Activated CD4-positive, alpha-beta T cell treated with anti-CD3 and anti-CD28 coated beads, Interleukin-2, amount 50 U/mL, for 4 hours (primary cell): ENCODE data around the gene ATP5F1D.

Experiments used
- DNase-seq, 2 experiments: peaks; one replicate each; pipeline ENCODE4 v3.0.0-alpha.2; 2020

ATP5F1D gene

DNA sequence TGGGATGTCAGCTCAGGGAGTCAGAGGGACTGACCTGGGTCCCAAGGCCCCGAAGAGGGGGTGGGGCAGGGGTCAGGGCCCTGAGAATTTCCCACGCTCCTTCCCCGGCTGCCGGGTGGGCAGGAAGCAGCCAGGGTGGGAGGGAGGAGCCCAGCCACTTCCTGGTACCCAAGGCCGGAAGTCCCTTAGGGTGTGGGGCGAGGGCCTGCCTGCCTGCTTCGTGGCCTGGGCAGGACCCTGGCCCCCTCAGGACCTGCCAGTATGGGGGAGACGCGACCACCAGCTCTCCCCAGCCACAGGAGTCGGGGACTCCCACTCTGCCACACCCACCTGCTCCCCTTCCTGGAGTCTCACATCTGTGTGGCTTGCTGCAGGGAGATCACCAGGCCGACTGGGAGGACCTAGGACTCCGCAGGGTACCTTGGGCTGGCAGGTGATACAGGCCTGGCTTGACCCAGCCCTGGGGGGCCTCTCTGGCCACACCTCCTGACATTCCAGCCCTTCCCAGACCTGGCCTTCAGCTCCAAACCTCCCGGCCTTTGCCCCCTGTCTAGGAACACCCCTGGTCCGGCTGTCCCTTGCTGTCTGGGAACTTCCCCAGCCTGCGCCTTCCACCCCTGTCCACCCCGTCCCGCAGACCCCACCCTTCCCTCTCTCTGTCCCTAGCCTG, 17.8 kb downstream of the ATP5F1D start:
- DNase-seq: no peak

DNA sequence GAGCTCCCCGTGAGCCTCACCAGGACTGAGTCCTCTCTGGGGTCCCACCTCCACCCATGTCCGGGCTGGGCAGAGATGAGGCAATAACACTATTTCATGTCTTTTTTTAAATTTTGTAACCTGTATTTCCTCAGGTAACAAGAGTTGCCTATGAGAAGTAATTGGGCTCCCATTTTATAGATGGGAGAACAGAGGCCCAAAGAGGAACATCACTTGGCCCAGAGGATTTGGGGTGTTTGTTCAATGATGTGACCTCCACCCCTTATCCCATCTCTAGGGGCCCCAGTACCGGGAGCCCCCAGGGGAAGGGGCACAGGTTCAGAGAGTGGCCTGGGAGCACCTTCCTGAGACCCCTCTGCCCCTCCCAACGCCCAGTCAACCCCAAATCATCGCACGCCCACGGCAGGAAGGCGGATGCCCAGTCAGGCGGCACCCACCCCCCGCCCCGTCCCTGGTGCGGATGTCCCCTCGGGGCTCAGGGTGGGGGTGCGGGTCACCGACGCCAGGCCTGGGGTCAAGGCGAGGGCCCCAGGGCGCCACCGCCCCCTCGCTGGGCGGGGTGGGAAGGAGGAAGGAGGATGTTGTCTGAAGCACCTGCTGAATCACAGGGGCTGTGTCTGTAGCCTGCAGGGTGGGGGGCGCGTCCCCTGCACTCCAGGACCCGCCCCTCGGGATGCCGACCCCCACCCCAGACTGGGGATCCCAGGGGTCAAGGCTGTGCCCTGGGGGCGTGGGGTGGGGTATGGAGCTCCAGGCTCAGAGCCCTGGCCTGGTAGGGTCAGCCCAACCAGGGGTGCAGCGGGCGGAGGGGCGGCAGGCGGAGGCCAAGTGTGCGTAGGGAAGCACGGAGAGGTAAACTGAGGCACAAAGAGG, 18.6 kb downstream of the ATP5F1D start:
- DNase-seq: no peak

DNA sequence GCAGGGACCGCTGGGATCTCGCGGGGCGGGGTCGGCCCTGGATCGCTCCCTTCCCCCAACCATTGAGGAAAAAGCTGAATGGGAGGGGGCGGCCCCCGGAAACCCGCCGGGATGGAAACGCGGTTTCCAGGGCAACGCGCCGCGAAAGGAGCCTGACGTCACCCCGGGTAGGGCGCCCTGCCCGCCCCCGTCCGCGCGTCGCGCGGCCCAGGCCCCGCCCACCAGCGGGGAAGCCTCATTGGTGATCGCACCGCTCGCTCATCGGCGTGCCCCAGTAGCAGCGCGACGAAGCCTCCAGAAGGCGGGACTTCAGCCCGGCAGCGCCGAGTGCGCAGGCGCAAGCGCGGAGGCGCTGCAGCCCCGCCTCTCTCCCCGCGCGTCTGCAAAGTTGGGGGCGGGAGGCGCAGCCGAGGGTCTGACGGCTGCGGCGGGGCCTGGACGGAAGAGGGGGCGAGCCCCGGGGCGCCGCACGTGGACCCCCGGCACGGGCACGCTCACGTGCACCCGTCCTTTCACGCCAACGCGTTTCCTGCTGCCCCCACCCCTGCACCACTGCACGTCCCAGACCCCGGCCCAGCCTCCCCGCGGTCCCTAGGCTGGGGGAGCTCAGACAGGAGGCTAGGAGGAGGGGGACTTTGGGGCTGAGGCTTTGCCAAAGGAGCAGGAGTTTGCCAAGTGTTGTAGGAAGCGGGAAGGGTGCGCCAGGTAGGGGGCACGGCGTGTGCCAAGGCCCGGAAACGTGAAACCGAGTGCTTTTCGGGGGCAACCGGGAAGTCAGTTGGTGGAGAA, 19.4 kb downstream of the ATP5F1D start:
- peak; percentile 95 to 96 for DNase-seq

DNA sequence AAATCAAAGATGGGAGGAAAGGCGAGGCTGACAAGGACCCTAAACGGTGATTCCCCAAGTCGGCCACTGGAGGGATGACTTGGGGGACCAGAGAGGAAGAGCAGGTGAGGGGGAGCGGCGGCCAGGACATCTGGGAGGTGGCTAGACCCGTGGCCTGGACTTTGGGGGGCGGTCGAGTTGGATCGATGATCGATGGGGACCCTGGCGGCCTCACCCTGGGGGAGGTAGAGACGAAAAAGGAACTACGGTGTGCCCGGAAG, 19.9 kb downstream of the ATP5F1D start:
- no peak for DNase-seq

DNA sequence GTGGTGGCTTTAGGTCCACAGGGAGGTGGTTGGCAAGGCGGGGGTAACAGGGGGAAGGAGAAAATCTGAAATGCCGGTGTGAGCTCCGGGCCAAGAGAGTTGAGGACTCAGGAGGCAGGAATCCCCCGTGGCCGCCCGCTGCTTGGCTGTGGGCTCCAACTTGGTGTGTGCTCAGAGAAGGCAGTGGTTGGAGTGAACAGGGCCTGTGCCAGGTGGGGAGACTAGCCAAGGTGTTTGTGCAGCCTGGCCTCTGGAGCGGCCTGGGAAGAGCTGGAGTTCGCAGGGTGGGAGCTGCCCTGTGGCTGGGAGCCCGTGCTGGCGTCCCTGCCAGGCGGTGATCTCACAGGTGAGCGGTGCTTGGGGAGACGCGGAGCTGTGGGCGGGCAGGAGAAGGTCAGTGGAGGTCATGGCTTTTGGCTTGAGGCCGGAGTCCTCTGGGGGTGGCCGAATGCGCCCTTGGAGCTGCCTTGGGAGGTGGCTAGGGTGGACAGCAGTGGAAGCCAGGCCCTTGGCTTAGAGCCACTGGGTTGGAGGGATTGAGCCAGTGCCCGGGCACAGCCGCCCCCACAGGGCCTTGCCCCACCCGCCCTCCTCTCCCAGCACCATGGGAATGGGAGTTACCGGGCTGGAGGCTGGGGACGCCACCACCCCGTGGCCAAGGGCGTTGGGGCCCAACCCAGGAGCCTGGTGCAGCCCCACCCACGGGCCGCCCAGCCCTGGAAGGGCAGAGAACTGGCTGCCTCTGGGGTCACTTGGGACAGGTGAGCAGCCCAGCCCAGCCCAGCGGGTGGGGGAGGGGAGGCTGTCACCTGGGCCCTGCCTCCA, 20.5 kb downstream of the ATP5F1D start:
- DNase-seq: no peak

DNA sequence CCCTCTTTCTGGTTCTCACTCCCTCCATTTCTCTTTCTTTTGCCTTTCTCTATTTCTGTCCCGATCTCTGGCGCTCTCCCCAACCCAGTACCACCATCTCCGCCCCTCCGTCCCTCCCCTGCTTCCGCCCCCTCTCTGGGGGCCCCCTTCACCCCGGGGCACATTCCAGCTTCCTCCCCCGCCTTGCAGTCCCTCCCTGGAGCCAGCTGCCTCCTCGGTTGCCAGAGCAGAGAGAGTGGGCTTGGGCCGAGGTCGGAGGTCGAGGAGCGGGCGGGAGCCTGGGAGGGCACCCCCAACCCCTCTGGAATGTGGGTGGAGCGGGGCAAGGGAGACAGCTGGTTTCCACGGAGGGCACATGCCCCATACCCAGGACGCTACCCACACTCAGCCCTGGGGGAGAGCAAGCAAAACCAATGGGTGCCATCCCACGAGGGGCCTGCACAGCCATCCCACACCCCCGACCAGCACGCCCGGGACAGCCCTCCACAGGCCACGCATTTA, 21.1 kb downstream of the ATP5F1D start:
- DNase-seq: no peak

DNA sequence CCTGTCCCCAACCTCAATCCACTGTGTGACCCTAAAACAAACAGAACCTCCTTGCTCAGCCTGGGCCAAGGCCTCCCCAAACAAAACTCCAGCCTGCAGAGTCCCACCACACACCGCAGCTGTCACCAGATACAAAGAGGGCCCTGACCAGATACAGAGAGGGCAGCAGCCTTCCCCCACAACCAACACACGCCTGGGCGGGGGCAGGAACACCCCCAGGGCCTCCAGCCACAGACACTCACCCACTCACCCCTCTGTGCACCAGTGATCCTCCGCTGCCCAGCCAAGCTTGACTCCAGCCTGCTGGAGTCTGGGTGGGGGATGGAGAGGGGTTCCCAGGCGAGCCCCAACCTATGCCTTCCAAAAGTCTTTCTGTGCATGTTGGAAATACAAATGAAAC, 21.6 kb downstream of the ATP5F1D start:
- no peak for DNase-seq

DNA sequence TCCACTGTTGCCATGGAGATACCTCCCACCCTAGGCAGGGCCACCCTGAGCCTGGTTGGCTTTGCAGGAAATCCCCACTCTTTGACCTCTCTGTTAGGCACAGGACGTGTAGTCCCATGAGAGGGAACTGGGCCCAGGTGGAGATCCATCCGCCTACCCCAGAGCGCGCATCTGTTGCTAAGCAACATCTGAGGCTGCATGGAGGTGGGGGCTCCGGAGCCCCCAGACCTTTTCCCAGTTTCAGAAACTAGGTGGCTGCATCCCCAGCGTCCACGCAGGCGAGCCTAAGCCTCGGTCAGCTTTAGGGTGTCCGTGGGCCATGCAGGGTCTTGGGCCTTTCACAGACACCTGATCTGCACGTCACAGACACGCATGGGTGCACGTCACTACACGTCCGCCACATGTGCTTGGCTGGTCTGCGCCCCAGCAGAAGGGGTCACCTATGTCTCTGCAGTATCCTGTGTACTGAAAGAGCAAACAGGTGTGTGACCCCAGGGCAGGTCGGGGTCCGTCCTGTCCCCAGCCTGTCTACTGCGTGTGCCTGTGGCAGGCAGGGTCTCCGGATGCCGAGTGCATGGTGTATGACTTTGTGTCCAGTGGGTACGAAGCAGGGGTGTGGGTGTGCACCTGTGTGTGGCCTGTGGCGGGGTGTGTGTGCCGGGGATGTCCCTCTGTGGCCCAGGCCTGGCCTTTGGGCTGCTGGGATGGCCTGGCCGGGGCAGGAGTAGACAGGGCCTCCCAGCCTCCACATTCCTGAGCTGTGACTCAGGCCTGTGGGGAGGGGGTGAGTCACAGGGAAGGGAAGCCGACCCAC, 23.5 kb downstream of the ATP5F1D start:
- DNase-seq: no peak

DNA sequence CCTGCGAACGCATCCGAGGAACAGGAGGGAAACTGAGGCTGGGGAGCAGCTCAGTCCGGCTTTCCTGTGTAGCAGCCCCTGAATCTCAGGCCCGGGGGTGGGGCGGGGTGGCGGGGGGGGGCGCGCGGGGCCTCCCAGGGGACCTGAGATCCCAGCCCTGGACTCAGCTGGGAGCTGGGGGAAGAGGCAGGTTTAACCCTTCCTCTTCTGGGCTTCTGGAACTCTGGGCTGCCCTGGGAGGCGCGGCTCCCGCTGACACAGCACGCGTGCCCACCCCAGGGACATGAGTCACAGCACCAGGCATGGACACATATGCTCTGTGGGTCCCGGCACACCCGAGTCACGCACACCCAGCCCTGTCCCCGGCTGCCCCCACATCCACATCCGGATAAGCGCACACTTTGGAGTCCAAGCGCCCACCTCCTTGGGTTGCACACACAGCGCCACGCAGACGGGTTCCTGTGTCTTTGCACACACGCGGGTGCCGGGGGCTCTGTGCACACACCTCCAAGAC, 24.1 kb downstream of the ATP5F1D start:
- DNase-seq: no peak

DNA sequence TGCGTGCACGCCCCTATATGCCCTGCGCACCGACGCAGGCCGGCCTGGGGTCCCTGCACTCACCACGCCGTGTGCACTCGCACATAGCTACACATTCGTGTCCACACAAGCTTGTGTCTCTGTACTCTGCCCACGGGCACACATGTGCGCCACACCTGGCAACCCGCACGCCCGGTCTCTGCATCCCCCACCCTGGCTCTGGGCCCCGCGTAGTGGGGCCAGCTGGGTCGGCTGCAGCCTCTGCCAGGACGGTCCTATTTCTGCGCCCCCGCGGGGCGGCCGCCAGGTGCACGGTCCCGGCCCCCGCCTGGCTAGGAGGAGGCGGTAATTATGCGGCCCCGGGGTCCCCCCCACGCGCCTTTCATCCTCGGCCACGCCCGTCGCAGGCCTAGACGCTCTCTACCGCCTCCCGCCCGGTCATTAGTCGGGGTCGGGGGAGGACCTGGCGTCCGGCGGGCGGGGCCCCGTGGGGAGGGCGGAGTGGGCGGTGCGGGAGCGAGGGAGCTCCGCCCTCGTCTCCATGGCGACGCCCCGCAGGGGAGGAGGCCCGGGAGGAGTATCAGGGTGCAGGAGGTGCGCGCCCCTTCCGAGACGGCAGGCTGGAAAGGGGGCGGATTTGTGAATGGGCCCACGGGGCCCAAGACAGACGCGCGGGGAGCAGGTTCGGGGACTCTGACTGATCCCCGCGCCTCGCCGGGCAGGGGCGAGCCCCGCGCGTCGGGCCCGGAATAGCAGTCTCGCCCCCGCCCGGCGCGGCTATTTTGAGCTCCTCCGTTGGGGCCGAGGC, 24.8 kb downstream of the ATP5F1D start:
- peak; percentile 62 to 68 for DNase-seq

DNA sequence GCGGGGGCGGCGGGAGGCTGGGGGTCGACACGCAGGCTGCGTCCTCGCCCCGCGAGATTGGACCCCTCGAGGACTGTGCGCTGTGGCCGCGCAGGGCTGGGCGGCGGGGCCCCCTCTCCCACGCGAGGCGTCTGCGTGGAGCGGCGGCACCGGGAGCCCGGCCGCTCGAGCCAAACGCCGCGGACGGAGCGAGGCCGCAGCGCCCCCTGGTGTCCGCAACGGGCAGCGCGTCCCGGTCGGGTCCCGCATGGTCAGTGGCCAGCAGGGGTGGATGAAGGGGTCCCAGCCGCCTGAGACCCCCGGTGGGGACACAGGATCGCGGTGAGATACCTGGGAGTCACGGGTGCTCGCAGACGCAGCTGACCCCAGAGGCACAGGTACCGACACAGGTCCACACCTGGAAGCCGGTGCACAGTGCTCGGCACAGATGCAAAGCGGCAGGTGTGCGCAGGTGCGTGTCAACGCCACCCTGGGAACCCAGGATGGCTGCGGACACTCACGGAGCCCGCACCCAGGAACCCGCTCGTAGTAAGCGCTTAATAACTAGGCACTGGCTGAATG, 25.4 kb downstream of the ATP5F1D start:
- DNase-seq: peak in 1 of 2 experiments; percentile 49

DNA sequence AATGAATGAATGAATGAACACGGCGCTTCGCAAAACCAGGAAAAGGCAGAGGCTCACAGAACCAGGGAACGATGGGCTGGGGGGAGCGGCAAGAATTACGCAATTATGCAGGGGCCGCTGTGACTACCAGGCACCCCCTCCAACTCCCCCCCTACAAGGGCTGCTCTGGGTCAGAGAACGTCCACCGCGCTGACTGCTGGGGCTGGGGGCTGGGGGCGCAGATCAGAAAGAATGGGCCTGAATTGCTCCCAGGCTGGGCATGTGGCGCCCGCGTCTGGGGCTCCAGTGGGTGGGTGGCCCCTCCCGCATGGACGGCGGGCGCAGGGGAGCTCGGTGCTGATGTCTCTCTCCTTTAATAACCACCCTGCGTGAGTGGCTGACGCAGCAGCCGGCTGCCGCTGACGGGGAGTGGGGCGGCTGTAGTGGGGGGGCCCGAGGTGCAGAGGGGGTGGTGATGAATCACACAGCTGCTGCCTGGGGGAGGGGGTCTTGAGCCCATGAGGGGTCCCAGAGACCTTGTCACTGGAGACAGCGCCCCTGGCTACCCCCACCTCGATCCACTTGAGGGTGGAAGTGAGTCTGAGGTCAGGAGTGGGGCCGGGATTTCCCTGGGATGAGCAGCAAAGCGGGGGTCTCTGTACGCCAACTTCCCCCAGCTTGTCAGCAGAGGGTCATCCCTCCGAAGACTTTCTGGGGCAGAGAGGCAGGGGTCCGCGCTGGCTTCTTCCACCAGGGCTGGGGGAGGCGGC, 26.1 kb downstream of the ATP5F1D start:
- DNase-seq: no peak

DNA sequence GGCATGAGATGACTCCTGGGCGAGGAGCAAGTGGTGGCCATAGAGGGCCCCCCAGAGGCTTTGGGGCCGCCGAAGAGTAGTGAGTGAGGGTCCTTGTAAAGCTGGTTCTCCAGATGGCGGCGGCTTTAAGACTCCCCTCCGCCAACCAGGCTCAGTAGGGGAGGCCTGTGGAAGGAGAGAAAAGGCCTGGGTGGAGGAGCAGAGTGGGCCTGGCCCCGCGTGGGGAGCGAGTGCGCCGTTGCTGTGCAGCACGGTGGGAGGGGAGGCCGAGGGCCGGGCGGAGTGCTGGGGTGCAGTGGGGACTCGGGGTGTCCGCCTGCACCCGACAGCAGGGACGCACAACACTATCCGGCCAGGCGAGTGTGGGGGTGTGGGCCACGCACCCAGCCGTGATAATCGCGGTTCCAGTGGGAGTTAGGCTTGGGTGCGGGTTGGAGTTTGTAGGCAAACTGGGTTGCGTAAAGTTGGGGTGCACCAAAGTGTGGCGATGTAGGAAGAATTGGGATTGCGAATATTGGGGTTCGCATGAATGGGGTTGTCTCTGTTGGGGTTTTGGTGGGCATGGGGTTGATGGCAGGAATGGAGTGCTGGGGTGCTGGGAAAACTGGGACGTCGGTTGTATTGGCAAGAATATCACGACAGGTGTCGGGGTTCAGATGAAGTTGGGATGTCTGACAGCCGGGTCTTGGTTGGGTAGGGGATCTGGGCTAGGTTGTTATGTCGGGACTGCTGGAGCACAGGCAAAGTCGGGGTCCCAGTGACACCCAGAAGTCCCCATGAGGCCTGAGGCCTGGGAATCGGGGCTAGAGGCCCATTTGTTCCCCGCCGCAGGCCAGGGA, 26.9 kb downstream of the ATP5F1D start:
- DNase-seq: no peak

DNA sequence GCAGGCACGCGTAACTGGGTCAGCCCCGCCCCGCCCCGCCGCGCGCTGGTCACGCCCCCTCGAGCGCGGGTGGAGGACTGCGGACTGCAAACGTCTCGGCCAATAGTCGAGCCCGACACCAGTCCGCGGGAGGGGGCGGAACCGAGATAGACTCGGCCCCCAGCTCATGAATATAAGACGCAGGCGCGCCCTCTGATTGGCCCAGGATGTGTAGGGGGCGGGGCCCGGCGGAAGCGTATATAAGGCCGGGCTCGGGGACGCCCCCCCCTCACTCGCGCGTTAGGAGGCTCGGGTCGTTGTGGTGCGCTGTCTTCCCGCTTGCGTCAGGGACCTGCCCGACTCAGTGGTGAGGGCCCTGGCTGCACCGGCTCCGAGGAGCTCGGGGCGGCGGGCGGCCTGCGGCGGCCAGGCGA, 27.5 kb downstream of the ATP5F1D start, which contains the start of gene CIRBP:
Gene CIRBP, plus strand, starts transcription at position 268 of the 413 bp plus-strand sequence. CDS start 1,602 bp downstream, outside the sequence.
- peak; percentile 99 for DNase-seq

DNA sequence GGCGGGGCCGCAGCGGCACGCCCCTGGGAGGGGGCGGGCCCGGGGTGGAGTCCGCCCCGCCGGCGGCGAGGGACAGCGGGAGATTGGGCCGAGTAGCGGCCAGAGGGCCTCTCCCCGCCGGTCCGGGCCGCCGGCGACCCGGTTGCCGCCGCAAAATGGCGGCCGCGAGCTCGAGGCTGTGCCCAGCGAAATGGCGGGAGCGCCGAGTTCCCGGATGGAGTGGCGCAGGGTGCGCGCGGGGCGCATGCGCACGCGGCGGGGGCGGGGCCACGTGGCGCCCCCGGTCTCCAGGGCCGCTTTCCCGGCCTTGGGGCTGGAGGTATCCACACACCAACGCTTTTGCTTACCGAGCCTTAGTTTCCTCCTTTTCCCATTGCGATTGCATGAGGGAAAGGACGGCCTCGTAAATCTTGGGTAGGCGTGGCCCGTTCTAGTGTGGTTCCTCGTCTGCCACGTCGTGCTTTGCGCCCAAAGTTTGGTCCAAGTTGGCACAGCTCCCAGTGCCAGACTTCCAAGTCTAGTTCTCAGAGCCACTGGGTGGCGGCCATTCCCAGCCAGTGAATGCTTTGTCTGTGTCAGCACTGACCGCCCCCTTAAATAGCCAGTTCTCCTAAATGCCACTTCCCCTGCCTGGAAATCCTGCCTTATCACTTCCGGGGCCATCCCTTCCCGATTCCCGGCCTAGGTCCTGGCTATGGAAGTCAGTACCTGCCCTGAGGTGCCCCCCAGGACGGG, 28.1 kb downstream of the ATP5F1D start:
- peak; percentile 78 to 80 for DNase-seq

DNA sequence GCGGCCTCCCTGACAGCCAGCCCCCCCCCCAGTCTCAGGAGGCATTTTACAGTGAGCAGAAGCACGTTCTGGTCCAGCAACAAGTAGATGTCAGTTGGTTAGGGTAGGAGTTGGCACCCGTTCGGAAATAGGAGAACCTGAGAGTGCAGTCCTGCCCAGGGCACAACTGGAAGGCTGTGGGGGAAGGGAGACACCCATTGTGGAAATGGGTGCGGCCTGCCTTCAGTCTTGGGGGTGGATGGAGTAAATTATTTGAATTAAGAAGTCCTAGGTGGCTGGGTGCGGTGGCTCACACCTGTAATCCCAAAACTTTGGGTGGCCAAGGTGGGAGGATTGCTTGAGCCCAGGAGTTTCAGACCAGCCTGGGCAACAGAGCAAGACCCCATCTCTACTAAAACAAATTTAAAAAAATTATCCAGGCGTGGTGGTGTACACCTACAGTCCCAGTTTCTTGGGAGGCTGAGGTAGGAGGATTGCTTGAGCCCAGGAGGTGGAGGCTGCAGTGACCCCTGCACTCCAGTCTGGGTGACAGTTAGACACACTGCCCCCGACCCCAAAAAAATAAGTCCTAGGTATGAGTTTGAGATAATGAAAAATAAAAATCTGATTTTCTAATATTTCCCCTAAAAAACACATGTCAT, 28.8 kb downstream of the ATP5F1D start:
- DNase-seq: no peak

DNA sequence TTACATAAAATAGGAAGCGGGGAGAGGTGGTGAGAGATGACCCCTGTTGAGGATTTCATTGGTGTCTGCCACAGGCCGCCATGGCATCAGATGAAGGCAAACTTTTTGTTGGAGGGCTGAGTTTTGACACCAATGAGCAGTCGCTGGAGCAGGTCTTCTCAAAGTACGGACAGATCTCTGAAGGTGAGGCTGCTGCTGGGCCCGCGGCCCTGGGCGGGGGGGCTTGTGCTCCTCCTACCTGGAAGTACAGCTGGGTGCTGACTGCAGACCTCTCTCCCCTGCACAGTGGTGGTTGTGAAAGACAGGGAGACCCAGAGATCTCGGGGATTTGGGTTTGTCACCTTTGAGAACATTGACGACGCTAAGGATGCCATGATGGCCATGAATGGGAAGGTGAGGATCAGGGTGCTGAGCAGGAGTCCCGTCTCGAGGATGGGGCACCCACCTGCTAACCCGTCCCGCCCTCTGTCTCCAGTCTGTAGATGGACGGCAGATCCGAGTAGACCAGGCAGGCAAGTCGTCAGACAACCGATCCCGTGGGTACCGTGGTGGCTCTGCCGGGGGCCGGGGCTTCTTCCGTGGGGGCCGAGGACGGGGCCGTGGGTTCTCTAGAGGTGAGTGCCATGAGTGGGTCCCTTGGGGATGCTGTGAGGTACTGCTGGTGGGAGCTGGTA, 29.4 kb downstream of the ATP5F1D start:
- DNase-seq: no peak
